Caco-2 (cell line): Measurements from ENCODE around the gene KCNK3. TPM values are rescaled to one million over a fixed set of nuclear protein-coding genes. Genes with fewer than 3 reads are reported as not detected.
A peak's percentile ranks its signal among the peaks of the same experiment; 100 is the strongest.

Source experiments
- BruUV-seq: library from RNA; stranded (reverse); fragments of 400-500 nt; replicated peaks from 2 replicates; lab custom pipeline; 2021; lab: Mats Ljungman, UMichigan
- CTCF ChIA-PET: fragments of 300-600 bp; sonication (Branson Sonifier 250); formaldehyde crosslinking; loops from one replicate; lab custom pipeline; 2022; ENCODE audit warnings: antibody characterized with exemption; lab: Charles Lee
- POLR2A ChIA-PET: fragments of 300-600 bp; sonication (Branson Sonifier 250); formaldehyde crosslinking; loops from one replicate; lab custom pipeline; 2022; ENCODE audit warnings: antibody characterized with exemption; lab: Charles Lee
- DNase-seq, 2 experiments: peaks; one replicate each; pipeline versions ENCODE4 v3.0.0 to v3.0.0-alpha.2; 2020 to 2022
- H3K27me3 ChIP-seq: replicated peaks from 2 replicates; pipeline ENCODE4 v1.6.0; 2011; ENCODE audit warnings: low read length; ENCODE audit not compliant: control insufficient read depth, insufficient read depth
- H3K36me3 ChIP-seq: 2 replicates; pipeline ENCODE4 v1.5.1; 2011; ENCODE audit warnings: low read length; ENCODE audit not compliant: control insufficient read depth, insufficient read depth
- H3K4me1 ChIP-seq: fragments of 250-450 bp; sonication (Bioruptor Pico); 2 replicates; pipeline ENCODE4 v1.5.1; 2020; ENCODE audit warnings: mild to moderate bottlenecking
- H3K4me3 ChIP-seq: 2 replicates; pipeline ENCODE4 v1.5.1; 2011; ENCODE audit warnings: low read depth, mild to moderate bottlenecking, control low read depth, low read length
- H3K9me3 ChIP-seq: fragments of 250-450 bp; sonication (Bioruptor Pico); 2 replicates; pipeline ENCODE4 v1.5.1; 2020; ENCODE audit warnings: mild to moderate bottlenecking, moderate library complexity
- H3K27ac Mint-ChIP-seq: one replicate; pipeline ENCODE4 v1.8.0; 2022; ENCODE audit warnings: mixed read lengths; ENCODE audit not compliant: unreplicated experiment
- H3K27me3 Mint-ChIP-seq: one replicate; pipeline ENCODE4 v1.8.0; 2022; ENCODE audit warnings: mixed read lengths; ENCODE audit not compliant: insufficient read depth, unreplicated experiment
- H3K36me3 Mint-ChIP-seq: one replicate; pipeline ENCODE4 v1.8.0; 2022; ENCODE audit warnings: mild to moderate bottlenecking, mixed read lengths; ENCODE audit not compliant: insufficient read depth, unreplicated experiment
- H3K4me1 Mint-ChIP-seq: one replicate; pipeline ENCODE4 v1.8.0; 2022; ENCODE audit warnings: low read depth, mixed read lengths; ENCODE audit not compliant: unreplicated experiment
- H3K4me3 Mint-ChIP-seq: one replicate; pipeline ENCODE4 v1.8.0; 2022; ENCODE audit warnings: mild to moderate bottlenecking, moderate library complexity, mixed read lengths; ENCODE audit not compliant: unreplicated experiment
- H3K9me3 Mint-ChIP-seq: one replicate; pipeline ENCODE4 v1.8.0; 2022; ENCODE audit warnings: mixed read lengths; ENCODE audit not compliant: unreplicated experiment
- intact Hi-C: fragments of 100-400 bp; cut with micrococcal nuclease; formaldehyde crosslinking; loops from one replicate; pipeline ENCODE4 v1.10.0; 2022; ENCODE audit not compliant: unreplicated experiment
- total RNA-seq: library from RNA; stranded (reverse); gene quantifications from 2 replicates; pipeline ENCODE4 v1.2.3, GENCODE V29; 2022
- TF ChIP-seq, protein P1 (sequence below), 2 experiments: fragments of 200-600 bp in 1 of 2; IDR thresholded peaks; 1 replicate in 1 of 2; 2 replicates in 1 of 2; pipeline versions ENCODE4 v1.5.1 to v1.8.0; 2011 to 2022; ENCODE audit warnings: antibody characterized with exemption in 1 of 2, control low read depth in 1 of 2, inconsistent platforms in 1 of 2, low read depth in 1 of 2, low read length in 1 of 2, mild to moderate bottlenecking in 1 of 2, moderate library complexity in 1 of 2; ENCODE audit not compliant: insufficient read depth in 1 of 2, severe bottlenecking in 1 of 2, unreplicated experiment in 1 of 2

The KCNK3 gene
- total RNA-seq, 1 experiment from 2014 or later = 0.36 TPM

DNA sequence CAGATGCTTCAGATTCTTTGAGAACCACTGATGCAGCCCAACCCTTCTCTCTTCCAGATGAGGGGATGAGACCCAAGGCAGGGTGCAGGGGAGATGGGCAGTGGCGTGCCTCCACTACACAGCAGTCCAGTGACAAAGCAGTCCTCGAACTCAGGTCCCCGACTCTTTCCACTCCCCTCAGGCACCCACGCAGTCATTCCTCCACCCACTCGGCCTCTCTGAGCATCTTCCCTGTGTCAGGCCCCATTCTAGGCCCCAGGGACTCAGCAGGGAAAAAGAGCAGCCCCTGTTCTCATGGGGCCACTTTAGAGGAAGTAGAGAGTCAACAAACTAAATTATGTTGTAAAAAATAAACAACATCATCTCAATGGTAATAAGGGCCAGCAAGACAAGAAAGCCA lies 15.2 kb downstream of the KCNK3 start:
- Mint-ChIP-seq H3K27me3 (no peaks in the 10 kb centered on the region), H3K27ac (no peak overlapping the region), H3K4me1 (peaks cover 22% of the 10 kb centered on the region), H3K36me3 (no peaks in the 10 kb centered on the region), H3K9me3 (no peaks in the 10 kb centered on the region), H3K4me3 (no peak overlapping the region)
- peaks cover 56% of the 10 kb centered on the region for H3K4me1 ChIP-seq
- no peaks in the 10 kb centered on the region for H3K27me3 ChIP-seq
- TF ChIP-seq, protein P1, sequence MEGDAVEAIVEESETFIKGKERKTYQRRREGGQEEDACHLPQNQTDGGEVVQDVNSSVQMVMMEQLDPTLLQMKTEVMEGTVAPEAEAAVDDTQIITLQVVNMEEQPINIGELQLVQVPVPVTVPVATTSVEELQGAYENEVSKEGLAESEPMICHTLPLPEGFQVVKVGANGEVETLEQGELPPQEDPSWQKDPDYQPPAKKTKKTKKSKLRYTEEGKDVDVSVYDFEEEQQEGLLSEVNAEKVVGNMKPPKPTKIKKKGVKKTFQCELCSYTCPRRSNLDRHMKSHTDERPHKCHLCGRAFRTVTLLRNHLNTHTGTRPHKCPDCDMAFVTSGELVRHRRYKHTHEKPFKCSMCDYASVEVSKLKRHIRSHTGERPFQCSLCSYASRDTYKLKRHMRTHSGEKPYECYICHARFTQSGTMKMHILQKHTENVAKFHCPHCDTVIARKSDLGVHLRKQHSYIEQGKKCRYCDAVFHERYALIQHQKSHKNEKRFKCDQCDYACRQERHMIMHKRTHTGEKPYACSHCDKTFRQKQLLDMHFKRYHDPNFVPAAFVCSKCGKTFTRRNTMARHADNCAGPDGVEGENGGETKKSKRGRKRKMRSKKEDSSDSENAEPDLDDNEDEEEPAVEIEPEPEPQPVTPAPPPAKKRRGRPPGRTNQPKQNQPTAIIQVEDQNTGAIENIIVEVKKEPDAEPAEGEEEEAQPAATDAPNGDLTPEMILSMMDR (IDR thresholded peaks at IDR 0.05; ENCODE audit: insufficient read depth in 1 of 2, low read depth in 1 of 2, low read length in 1 of 2, severe bottlenecking in 1 of 2, unreplicated experiment in 1 of 2) = no peak
- no peak overlapping the region for H3K4me3 ChIP-seq
- CTCF ChIA-PET = no interaction called here
- BruUV-seq = no TSS peak
- H3K36me3 ChIP-seq = no peaks in the 10 kb centered on the region
- no peak for DNase-seq
- intact Hi-C loops = no loop called here
- POLR2A ChIA-PET = no interaction called here
- no peaks in the 10 kb centered on the region for H3K9me3 ChIP-seq

GRCh38 chr2:26708457-26708856 lies 15.9 kb downstream of the KCNK3 start:
- CTCF ChIA-PET = no interaction called here
- H3K27me3 Mint-ChIP-seq = no peaks in the 10 kb centered on the region
- POLR2A ChIA-PET = no interaction called here

GRCh38 chr2:26709323-26710110 lies 17.0 kb downstream of the KCNK3 start:
- BruUV-seq = no TSS peak
- no peak overlapping the region for H3K27ac Mint-ChIP-seq
- Histone ChIP-seq H3K4me3 (no peak overlapping the region), H3K4me1 (peaks cover 56% of the 10 kb centered on the region), H3K36me3 (no peaks in the 10 kb centered on the region), H3K9me3 (no peaks in the 10 kb centered on the region), H3K27me3 (no peaks in the 10 kb centered on the region)
- TF ChIP-seq, protein P1 (IDR thresholded peaks at IDR 0.05; ENCODE audit: insufficient read depth in 1 of 2, low read depth in 1 of 2, low read length in 1 of 2, severe bottlenecking in 1 of 2, unreplicated experiment in 1 of 2) = no peak
- H3K9me3 Mint-ChIP-seq = no peaks in the 10 kb centered on the region
- intact Hi-C loops = no loop called here
- DNase-seq = peak; percentile 36 to 70
- H3K36me3 Mint-ChIP-seq = no peaks in the 10 kb centered on the region
- H3K27me3 Mint-ChIP-seq = no peaks in the 10 kb centered on the region
- ChIA-PET POLR2A (no interaction called here), CTCF (interaction anchor here (1.0 kb wide), 1 partner anchor 102 kb away, joined by 3 read pairs; no protein-coding TSS in a partner anchor)
- peaks cover 22% of the 10 kb centered on the region for H3K4me1 Mint-ChIP-seq
- H3K4me3 Mint-ChIP-seq = no peak overlapping the region

More at GRCh38 chr2:26708457-26708856, 15.9 kb downstream of the KCNK3 start:
- intact Hi-C loops = no loop called here
- H3K27me3 ChIP-seq = no peaks in the 10 kb centered on the region
- Mint-ChIP-seq H3K4me3 (no peak overlapping the region), H3K4me1 (peaks cover 22% of the 10 kb centered on the region), H3K9me3 (no peaks in the 10 kb centered on the region), H3K36me3 (no peaks in the 10 kb centered on the region), H3K27ac (no peak overlapping the region)
- BruUV-seq = no TSS peak
- no peak for DNase-seq
- TF ChIP-seq, protein P1 (IDR thresholded peaks at IDR 0.05; ENCODE audit: insufficient read depth in 1 of 2, low read depth in 1 of 2, low read length in 1 of 2, severe bottlenecking in 1 of 2, unreplicated experiment in 1 of 2) = no peak
- H3K4me1 ChIP-seq = peaks cover 56% of the 10 kb centered on the region
- H3K9me3 ChIP-seq = no peaks in the 10 kb centered on the region
- H3K36me3 ChIP-seq = no peaks in the 10 kb centered on the region
- no peak overlapping the region for H3K4me3 ChIP-seq
